TTC549 (cell line): Measurements from ENCODE around the gene RIOX2.

Source experiments
- FAIRE-seq: peaks from 2 replicates; lab custom pipeline; 2012; peaks lifted over from hg19 to GRCh38; lab: Jason Lieb, UNC

Gene RIOX2

GRCh38 chr3:97952280-97952679, 20.0 kb downstream of the RIOX2 start:
- FAIRE-seq, result no peak

DNA sequence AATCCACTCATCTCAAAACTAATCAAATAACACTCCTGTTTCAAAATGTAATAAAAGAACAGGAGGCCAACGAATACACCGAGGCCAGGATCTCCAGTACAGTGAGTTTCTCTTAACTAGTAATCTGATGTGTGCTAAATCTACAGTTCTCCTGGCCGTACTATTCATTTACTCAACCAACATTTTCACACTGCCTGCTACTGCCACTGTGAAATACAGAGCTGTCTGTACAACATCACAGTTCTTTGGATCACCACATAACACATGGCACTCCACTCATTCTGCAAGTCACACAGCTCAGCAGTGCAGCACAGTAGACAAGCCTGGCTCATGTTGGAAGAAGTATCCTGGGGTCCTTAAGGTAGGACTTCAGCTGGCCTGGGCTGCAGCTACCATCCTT, 21.9 kb downstream of the RIOX2 start:
- FAIRE-seq, result no peak

DNA sequence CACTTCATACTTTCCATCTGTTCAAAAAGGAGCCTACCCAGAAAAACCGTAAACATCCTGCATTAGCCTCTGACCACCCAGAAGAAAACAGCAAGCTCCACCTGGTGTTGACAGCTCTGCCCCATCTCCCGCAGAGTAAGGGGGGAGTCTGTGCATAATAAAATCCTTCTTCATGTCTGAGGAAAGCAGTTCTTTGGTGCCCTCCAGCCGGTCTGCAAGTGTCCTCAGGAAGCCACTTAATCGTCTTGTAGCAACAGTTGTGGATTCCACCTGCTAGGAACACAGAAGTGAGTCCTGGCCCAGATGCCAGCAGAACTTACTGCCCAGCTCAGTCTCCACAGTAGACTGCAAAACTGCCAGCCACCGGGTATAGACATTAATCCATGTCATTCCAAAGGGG, 22.5 kb downstream of the RIOX2 start:
- no peak for FAIRE-seq

DNA sequence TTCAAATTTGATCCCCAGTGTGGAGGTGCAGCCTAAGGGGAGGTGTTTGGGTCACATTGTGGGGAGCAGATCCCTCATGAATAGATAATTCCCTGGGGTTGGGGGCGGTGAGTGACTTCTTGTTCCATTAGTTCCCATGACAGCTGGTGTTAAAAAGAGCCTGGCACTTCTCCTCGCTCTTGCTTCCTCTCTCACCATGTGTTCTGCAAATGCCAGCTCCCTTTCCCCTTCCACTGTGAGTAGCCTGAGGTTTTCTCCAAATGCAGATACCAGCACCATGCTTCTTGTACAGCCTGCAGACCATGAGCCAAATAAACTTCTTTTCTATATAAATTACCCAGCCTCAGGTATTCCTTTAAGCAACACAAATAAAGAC, 23.1 kb downstream of the RIOX2 start:
- no peak for FAIRE-seq

DNA sequence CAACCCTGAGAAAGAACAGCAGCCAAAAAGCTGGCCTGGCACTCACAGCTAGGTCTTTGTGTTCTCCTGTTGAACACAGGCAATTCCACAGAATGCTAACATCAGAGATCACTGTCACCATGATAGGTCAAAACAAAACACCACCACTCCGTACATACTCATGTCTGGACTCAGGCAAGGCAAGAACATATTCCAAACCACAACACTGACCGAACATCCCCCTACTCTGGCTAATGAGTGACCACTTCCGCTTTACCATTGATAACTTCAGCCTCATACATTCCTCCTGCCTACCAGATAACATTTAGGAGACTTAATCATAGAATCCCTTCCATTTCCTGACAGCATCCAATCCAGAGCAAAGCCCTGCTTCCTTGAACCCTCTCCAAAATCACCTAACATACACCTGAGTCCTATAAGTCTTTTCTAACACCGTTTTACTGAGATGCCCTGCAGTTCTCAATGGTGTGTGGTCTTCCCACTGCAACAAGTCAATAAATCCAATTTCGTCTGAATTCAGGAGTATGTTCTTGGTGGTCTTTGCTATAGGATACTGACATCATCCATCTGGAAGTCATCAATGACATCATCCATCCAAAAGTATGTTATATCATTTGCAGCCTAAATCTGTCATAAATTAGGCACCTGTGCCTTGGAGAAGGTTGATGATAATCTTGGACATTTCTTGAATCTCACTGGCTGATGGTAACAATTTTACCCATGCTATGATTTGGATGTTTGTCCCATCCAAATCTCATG, 23.7 kb downstream of the RIOX2 start:
- no peak for FAIRE-seq

- no peak for FAIRE-seq
Observed at GRCh38 chr3:97942801-97943546, 29.3 kb downstream of the RIOX2 start.

DNA sequence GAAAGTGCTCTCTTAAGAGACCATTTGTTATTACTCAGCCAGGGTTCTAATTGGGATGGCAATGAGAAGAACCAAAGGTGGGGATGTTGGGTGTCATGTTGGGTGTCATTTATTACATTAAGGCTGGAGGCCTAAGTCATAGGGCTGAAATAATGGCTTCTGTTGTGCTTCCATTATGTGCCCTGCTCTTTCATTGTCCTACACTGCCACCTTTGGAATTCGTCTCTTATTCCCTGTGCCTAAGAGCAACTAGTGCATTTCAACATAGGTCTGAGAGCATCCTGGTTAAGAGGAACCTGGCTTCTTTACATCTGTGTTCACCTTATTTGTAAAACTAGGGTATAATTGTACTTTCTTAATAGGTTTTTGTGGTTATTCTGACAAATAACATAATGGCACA, 32.2 kb downstream of the RIOX2 start:
- no peak for FAIRE-seq

DNA sequence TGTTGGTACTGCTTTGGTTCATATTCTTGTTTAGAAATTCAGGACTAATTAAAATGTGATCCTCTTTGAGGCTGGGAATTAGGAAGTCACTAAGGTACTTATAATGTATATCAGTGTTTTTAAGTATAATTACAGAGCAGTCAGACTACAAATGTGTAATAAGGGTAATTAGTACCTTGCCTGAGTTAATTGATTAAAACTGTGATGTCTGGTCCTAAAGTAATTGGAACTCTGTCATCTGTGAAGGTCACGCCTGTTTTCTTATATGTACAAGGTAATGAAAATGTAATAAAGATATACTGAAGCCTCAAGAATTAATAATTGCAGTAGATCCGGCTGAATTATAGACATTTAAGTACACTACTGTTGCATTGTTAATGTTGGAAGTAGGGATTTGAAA, 32.8 kb downstream of the RIOX2 start:
- no peak for FAIRE-seq

DNA sequence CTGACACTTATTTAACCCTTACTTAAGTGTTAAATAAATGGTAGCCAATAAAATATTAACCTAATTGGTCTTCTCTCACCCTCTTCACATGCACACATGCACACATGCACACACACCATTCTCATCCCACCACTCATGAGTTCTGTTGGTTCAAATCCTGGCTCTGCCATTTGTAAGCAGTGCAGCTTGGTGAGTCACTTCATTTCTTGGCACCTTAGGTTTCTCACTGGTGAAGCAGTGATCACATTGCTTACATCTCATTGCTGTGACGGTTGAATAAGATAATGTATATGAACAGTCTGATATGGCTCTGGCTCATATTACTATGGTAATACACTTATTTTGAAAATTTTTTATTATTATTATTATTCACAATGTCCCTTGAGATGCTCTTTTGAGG, 33.8 kb downstream of the RIOX2 start:
- no peak for FAIRE-seq

DNA sequence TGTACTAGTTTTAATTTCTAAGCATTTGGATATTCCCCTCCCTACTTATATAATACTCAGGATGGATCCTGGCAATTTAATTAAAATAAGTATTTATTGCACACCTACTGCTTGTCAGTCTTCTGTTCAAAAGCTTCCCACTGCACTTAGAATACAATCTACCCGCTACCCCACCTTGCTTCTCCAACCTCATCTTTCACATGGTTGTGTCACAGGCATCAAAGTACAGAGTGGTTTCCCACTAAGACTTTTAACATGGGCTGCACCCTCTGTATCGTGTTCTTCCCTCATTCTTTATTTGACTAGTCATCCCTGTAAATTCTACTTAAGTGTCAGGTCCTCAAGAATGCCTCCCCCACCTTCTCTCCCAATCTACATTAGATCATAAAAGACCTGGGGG, 35.0 kb downstream of the RIOX2 start:
- FAIRE-seq, result no peak

GRCh38 chr3:97935842-97936241, 36.4 kb downstream of the RIOX2 start:
- FAIRE-seq, result no peak

GRCh38 chr3:97934980-97935695, 37.1 kb downstream of the RIOX2 start:
- no peak for FAIRE-seq

GRCh38 chr3:97932387-97932801, 39.8 kb downstream of the RIOX2 start:
- no peak for FAIRE-seq

DNA sequence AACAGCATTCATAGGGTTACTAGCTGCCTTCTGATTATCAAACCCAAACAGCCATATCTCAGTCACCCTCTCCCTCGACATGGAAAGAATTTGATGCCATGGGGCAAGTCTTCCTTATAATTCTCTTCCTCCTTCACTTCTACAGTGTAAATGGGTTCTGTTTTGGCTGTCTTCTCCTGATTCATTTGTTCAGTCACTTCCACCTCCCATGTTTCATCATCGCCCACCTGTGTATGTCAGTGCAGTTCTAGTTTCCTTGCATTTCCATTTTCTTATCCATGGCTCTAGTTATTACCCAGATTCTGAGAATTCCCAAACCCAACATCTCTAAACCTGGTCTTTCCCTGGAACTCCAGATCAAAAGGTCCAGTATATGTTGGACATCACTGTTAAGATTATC, 41.0 kb downstream of the RIOX2 start:
- FAIRE-seq, result no peak

- no peak for FAIRE-seq
Observed at GRCh38 chr3:97930018-97930417, 42.2 kb downstream of the RIOX2 start.

DNA sequence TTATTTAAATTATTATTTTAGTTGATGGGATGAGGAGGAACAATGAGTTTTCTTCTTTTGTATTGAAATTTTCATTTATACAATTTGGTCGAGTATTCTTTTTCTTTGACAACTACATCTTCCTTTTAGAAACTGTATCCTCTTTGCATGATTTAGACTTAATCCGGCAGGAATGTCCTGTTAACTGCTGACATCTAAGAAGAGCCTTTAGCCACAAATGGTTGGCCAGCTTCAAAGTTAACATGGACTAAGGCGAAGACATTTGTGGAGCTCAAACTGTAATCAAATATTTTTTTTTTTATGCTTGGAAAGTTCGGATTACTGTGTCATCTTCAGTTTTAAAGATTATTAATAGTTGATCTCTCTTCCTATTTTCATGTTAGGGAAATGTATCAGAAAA, 43.2 kb downstream of the RIOX2 start:
- FAIRE-seq, result no peak

DNA sequence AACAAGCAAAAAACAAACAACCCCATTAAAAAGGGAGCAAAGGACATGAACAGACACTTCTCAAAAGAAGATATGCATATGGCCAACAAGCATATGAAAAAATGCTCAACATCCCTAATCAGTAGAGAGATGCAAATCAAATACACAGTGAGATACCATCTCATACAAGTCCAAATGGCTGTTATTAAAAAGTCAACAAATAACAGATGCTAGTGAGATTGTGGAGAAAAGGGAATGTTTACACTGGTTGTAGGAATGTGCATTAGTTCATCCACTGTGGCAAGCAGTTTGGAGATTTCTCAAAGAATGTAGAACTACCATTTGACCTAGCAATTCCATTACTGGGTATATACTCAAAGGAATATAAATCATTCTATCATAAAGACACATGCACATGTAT, 44.5 kb downstream of the RIOX2 start:
- FAIRE-seq, result no peak

GRCh38 chr3:97917813-97918536, 54.3 kb downstream of the RIOX2 start:
- FAIRE-seq, result no peak

DNA sequence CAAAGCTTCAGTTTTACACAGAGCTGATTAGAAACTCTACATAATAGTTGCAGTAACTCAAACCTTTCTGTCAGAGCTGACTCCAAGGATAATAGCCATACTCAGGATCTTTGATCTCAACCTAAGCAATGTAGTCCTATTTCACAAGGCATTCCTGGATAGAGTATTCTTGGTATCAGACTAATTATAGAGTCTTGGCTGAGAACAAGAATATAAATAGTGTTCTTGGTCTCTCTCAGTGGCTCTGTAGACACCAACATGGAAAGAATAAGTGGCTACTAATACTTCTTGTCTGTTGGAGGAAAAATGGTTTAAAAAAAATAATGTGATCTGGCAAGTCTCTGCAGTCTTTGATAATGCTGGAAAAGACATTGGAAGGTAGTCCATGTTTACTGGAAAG, 55.7 kb downstream of the RIOX2 start:
- FAIRE-seq, result no peak

GRCh38 chr3:97914388-97914787, 57.8 kb downstream of the RIOX2 start:
- FAIRE-seq, result no peak

DNA sequence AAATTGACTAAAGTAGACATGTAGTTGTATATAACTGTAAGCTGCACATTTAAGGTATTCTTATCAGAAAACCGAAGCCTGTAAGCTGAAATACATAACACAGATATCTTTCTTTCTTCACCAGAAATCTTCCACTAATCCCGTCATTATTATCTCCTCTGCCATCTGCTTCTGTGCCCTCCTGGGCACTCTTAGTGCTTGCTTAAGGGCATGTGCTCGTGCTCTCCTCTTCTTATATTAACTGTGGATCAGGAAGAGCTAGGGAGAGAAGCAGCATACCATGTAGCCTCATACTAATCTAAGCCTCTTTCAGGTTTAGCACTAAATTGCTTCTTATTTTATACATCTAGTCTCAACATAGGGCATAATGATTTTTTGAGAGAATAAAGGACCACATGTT, 60.8 kb downstream of the RIOX2 start:
- no peak for FAIRE-seq

- no peak for FAIRE-seq
Observed at GRCh38 chr3:97910931-97911351, 61.3 kb downstream of the RIOX2 start.
